Neural cell (in vitro differentiated cells): ENCODE measurements around the gene SLC30A9. TPM values are rescaled to one million over a fixed set of nuclear protein-coding genes. Genes with fewer than 3 reads are reported as not detected.

ENCODE experiments used
- H2AFZ ChIP-seq: fragments of 200-600, 300-800 bp; sonication (generic), shearing (Covaris generic); 2 replicates; pipeline ENCODE4 v1.6.0; 2014; ENCODE audit warnings: low read depth, mild to moderate bottlenecking, antibody characterized with exemption, low read length, moderate library complexity
- H3F3A ChIP-seq: fragments of 200-600 bp; shearing (Covaris generic); 2 replicates; pipeline ENCODE4 v1.6.1; 2016; ENCODE audit warnings: mild to moderate bottlenecking, moderate library complexity, mixed read lengths, antibody characterized with exemption, low read length; ENCODE audit not compliant: insufficient read depth, poor library complexity, severe bottlenecking
- H3K27ac ChIP-seq: fragments of 200-600, 300-800 bp; sonication (generic), shearing (Covaris generic); 2 replicates; pipeline ENCODE4 v1.5.1; 2014; ENCODE audit warnings: mild to moderate bottlenecking, low read length, moderate library complexity
- H3K27me3 ChIP-seq: fragments of 300-800, 200-600 bp; sonication (generic), shearing (Covaris generic); 2 replicates; pipeline ENCODE4 v1.6.0; 2014; ENCODE audit warnings: mild to moderate bottlenecking, low read depth, low read length, moderate library complexity; ENCODE audit not compliant: insufficient read depth
- H3K36me3 ChIP-seq: fragments of 300-800, 200-600 bp; sonication (generic), shearing (Covaris generic); 2 replicates; pipeline ENCODE4 v1.5.1; 2014; ENCODE audit warnings: mild to moderate bottlenecking, antibody characterized with exemption, low read length, moderate library complexity; ENCODE audit not compliant: insufficient read depth
- H3K4me2 ChIP-seq: fragments of 300-800, 200-600 bp; sonication (generic), shearing (Covaris generic); 2 replicates; pipeline ENCODE4 v1.6.0; 2014; ENCODE audit warnings: mild to moderate bottlenecking, low read length
- H3K4me3 ChIP-seq: fragments of 300-800, 200-600 bp; sonication (generic), shearing (Covaris generic); 2 replicates; pipeline ENCODE4 v1.5.1; 2014; ENCODE audit warnings: mild to moderate bottlenecking, low read length, moderate library complexity
- H3K79me2 ChIP-seq: fragments of 200-600 bp; shearing (Covaris generic); replicated peaks from 2 replicates; pipeline ENCODE4 v1.6.0; 2014; ENCODE audit warnings: mild to moderate bottlenecking, low read length, moderate library complexity; ENCODE audit not compliant: insufficient read depth
- H3K9ac ChIP-seq: fragments of 300-800, 200-600 bp; sonication (generic), shearing (Covaris generic); 2 replicates; pipeline ENCODE4 v1.6.1; 2016; ENCODE audit warnings: mild to moderate bottlenecking, low read length, mixed read lengths
- H3K9me2 ChIP-seq: fragments of 200-600 bp; shearing (Covaris generic); 2 replicates; pipeline ENCODE4 v1.6.1; 2016; ENCODE audit warnings: mild to moderate bottlenecking, low read length, mixed read lengths; ENCODE audit not compliant: insufficient read depth
- H3K9me3 ChIP-seq: fragments of 200-600, 300-800 bp; sonication (generic), shearing (Covaris generic); 2 replicates; pipeline ENCODE4 v1.6.1; 2016; ENCODE audit warnings: mild to moderate bottlenecking, mixed run types, low read length, moderate library complexity, mixed read lengths
- H4K20me1 ChIP-seq: fragments of 200-600 bp; shearing (Covaris generic); 2 replicates; pipeline ENCODE4 v1.6.1; 2016; ENCODE audit warnings: mild to moderate bottlenecking, mixed run types; ENCODE audit not compliant: insufficient read depth
- EP300 ChIP-seq: fragments of 450-650 bp; conservative IDR thresholded peaks from 2 replicates; pipeline ENCODE4 v1.6.1; 2014; ENCODE audit warnings: antibody characterized with exemption, mild to moderate bottlenecking, moderate library complexity; ENCODE audit not compliant: poor library complexity, severe bottlenecking
- EZH2 ChIP-seq: fragments of 200-600, 300-800 bp; shearing (Covaris generic), sonication (generic); IDR thresholded peaks from 2 replicates; pipeline ENCODE4 v1.6.1; 2014; ENCODE audit warnings: antibody characterized with exemption, low read length, borderline replicate concordance, mild to moderate bottlenecking; ENCODE audit not compliant: insufficient read depth, poor library complexity, severe bottlenecking
- MXI1 ChIP-seq: fragments of 450-650 bp; conservative IDR thresholded peaks from 2 replicates; pipeline ENCODE4 v1.6.1; 2014; ENCODE audit warnings: antibody characterized with exemption, mild to moderate bottlenecking; ENCODE audit not compliant: poor library complexity, severe bottlenecking
- POLR2AphosphoS5 ChIP-seq: IDR thresholded peaks from 2 replicates; pipeline ENCODE4 v1.6.1; 2012
- RAD21 ChIP-seq: fragments of 450-650 bp; conservative IDR thresholded peaks from 2 replicates; pipeline ENCODE4 v1.6.1; 2014; ENCODE audit warnings: antibody characterized with exemption, mild to moderate bottlenecking, moderate library complexity
- SMC3 ChIP-seq: fragments of 450-650 bp; conservative IDR thresholded peaks from 2 replicates; pipeline ENCODE4 v1.6.1; 2014; ENCODE audit warnings: antibody characterized with exemption, mild to moderate bottlenecking, moderate library complexity; ENCODE audit not compliant: poor library complexity
- TAF1 ChIP-seq: IDR thresholded peaks from 2 replicates; pipeline ENCODE4 v1.6.1; 2012; ENCODE audit warnings: low read depth
- polyA plus RNA-seq: library from polyadenylated mRNA; depleted of rRNA; stranded (reverse); fragments of >200 nt; gene quantifications from 2 replicates; pipeline ENCODE4 v1.2.3, GENCODE V29; 2014
- TF ChIP-seq, protein P1 (sequence below): IDR thresholded peaks from 2 replicates; pipeline ENCODE4 v1.6.1; 2012; ENCODE audit warnings: borderline replicate concordance
- TF ChIP-seq, protein P2 (sequence below): fragments of 450-650 bp; IDR thresholded peaks from 2 replicates; pipeline ENCODE4 v1.5.1; 2014; ENCODE audit warnings: antibody characterized with exemption, mild to moderate bottlenecking, moderate library complexity; ENCODE audit not compliant: poor library complexity, severe bottlenecking

The SLC30A9 gene
- polyA plus RNA-seq, 1 donor from 2014 or later = 109 TPM

DNA sequence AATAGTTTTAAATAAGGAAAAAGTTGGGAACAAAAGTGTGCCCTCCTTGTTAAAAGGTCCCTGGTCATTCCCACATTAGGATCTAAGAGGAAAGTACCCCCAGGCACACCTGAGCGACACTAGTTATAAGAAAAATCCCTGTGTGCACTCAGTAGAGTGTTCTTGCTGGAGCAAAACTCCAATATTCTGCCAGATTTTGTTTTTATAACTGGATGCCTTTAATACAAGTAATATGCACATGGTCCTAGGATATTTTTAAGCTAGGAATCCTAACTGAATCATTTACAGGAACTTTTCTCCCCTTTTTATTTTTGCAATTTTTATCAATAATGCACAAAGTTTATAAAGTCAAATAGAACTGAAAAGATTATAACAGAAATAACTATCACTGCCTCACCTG is 93.5 kb downstream of the SLC30A9 start:
- H3K4me2 ChIP-seq = no peak overlapping the region
- no peak overlapping the region for H2AFZ ChIP-seq
- no peaks in the 10 kb centered on the region for H3K27me3 ChIP-seq
- H3K36me3 ChIP-seq = peaks cover 1% of the 10 kb centered on the region
- no peaks in the 10 kb centered on the region for H3K9me2 ChIP-seq
- no peak overlapping the region for H3K27ac ChIP-seq
- H3F3A ChIP-seq = no peaks in the 10 kb centered on the region
- TF ChIP-seq SMC3 = no peak
- no peak for TF ChIP-seq TAF1
- TF ChIP-seq POLR2AphosphoS5 = no peak
- no peak overlapping the region for H3K9ac ChIP-seq
- no peaks in the 10 kb centered on the region for H3K9me3 ChIP-seq
- no peaks in the 10 kb centered on the region for H4K20me1 ChIP-seq
- no peaks in the 10 kb centered on the region for H3K79me2 ChIP-seq
- no peak overlapping the region for H3K4me3 ChIP-seq

DNA sequence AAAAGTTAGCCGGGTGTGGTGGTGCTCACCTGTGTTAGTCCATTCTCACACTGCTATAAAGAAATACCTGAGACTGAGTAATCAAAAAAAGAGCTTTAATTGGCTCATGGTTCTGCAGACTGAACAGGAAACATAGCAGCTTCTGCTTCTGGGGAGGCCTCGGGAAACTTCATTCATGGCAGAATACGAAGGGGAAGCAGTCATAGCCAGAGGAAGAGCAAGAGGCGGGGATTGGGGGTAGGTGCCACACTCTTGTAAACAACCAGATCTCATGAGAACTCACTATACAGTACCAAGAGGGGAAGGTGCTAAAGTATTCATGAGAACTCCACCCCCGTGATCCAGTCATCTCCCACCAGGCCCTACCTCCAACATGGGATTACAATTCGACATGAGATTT is 98.1 kb downstream of the SLC30A9 start:
- H3K36me3 ChIP-seq = no peaks in the 10 kb centered on the region
- H3K4me2 ChIP-seq = no peak overlapping the region
- no peak overlapping the region for H3K27ac ChIP-seq
- no peak overlapping the region for H3K9ac ChIP-seq
- no peaks in the 10 kb centered on the region for H3F3A ChIP-seq
- H3K9me3 ChIP-seq = no peaks in the 10 kb centered on the region
- H2AFZ ChIP-seq = no peak overlapping the region
- no peaks in the 10 kb centered on the region for H3K27me3 ChIP-seq
- H3K9me2 ChIP-seq = no peaks in the 10 kb centered on the region
- no peak overlapping the region for H3K4me3 ChIP-seq
- H3K79me2 ChIP-seq = no peaks in the 10 kb centered on the region
- H4K20me1 ChIP-seq = no peaks in the 10 kb centered on the region
- TF ChIP-seq, protein P1, sequence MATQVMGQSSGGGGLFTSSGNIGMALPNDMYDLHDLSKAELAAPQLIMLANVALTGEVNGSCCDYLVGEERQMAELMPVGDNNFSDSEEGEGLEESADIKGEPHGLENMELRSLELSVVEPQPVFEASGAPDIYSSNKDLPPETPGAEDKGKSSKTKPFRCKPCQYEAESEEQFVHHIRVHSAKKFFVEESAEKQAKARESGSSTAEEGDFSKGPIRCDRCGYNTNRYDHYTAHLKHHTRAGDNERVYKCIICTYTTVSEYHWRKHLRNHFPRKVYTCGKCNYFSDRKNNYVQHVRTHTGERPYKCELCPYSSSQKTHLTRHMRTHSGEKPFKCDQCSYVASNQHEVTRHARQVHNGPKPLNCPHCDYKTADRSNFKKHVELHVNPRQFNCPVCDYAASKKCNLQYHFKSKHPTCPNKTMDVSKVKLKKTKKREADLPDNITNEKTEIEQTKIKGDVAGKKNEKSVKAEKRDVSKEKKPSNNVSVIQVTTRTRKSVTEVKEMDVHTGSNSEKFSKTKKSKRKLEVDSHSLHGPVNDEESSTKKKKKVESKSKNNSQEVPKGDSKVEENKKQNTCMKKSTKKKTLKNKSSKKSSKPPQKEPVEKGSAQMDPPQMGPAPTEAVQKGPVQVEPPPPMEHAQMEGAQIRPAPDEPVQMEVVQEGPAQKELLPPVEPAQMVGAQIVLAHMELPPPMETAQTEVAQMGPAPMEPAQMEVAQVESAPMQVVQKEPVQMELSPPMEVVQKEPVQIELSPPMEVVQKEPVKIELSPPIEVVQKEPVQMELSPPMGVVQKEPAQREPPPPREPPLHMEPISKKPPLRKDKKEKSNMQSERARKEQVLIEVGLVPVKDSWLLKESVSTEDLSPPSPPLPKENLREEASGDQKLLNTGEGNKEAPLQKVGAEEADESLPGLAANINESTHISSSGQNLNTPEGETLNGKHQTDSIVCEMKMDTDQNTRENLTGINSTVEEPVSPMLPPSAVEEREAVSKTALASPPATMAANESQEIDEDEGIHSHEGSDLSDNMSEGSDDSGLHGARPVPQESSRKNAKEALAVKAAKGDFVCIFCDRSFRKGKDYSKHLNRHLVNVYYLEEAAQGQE = no peak
- TF ChIP-seq SMC3 (no peak), RAD21 (no peak), TAF1 (no peak), POLR2AphosphoS5 (no peak), EZH2 (no peak), EP300 (no peak), MXI1 (no peak)
- TF ChIP-seq, protein P2, sequence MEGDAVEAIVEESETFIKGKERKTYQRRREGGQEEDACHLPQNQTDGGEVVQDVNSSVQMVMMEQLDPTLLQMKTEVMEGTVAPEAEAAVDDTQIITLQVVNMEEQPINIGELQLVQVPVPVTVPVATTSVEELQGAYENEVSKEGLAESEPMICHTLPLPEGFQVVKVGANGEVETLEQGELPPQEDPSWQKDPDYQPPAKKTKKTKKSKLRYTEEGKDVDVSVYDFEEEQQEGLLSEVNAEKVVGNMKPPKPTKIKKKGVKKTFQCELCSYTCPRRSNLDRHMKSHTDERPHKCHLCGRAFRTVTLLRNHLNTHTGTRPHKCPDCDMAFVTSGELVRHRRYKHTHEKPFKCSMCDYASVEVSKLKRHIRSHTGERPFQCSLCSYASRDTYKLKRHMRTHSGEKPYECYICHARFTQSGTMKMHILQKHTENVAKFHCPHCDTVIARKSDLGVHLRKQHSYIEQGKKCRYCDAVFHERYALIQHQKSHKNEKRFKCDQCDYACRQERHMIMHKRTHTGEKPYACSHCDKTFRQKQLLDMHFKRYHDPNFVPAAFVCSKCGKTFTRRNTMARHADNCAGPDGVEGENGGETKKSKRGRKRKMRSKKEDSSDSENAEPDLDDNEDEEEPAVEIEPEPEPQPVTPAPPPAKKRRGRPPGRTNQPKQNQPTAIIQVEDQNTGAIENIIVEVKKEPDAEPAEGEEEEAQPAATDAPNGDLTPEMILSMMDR = no peak
